ENCODE measurements around the gene OR2V2.
"Not testable (repeated sequence)": the region's sequence is repeated elsewhere in the genome, so short reads cannot be mapped to it uniquely, and the experiment has no call there.

The OR2V2 gene

DNA sequence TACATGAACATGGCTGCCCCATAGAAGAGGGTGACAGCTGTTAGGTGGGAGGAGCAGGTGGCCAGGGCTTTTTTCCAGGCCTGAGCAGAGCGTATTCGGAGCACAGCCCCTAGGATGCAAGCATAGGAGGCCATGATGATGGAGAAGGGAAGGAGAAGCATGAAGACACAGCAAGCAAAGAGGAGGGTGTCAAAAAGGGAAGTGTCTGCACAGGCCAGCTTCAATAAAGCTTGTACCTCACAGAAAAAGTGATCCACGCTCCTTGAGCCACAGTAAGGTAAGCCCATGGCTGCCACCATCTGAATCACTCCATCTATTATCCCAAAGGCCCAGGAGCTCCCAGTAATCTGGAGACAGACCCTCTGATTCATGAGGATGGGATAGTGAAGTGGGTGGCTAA, 22.9 kb upstream of the OR2V2 start:
- no peak overlapping the region for H3K4me3 ChIP-seq (ENCODE audit: insufficient read length, low read depth)
- no peaks in the 10 kb centered on the region for H3K4me1 ChIP-seq (ENCODE audit: insufficient read depth, insufficient read length)
- no peaks in the 10 kb centered on the region for H3K27me3 ChIP-seq (ENCODE audit: insufficient read depth, insufficient read length)
- H3K36me3 ChIP-seq (ENCODE audit: insufficient read depth, insufficient read length, low read length): no peaks in the 10 kb centered on the region
- H3K9ac ChIP-seq (ENCODE audit: insufficient read length, low read depth): no peak overlapping the region
- H3K9me3 ChIP-seq (ENCODE audit: insufficient read depth, low read length): no peaks in the 10 kb centered on the region
- TF ChIP-seq SUZ12 (IDR thresholded peaks at IDR 0.05; ENCODE audit: extremely low read depth, insufficient read depth, insufficient read length): no peak
- DNase-seq (ENCODE audit: low read depth, low spot score): no peak

GRCh38 chr5:181126841-181127240, 20.5 kb upstream of the OR2V2 start:
- Histone ChIP-seq H3K9ac (ENCODE audit: insufficient read length, low read depth) (no peak overlapping the region), H3K4me3 (ENCODE audit: insufficient read length, low read depth) (no peak overlapping the region), H3K9me3 (ENCODE audit: insufficient read depth, low read length) (no peaks in the 10 kb centered on the region), H3K4me1 (ENCODE audit: insufficient read depth, insufficient read length) (no peaks in the 10 kb centered on the region), H3K36me3 (ENCODE audit: insufficient read depth, insufficient read length, low read length) (no peaks in the 10 kb centered on the region), H3K27me3 (ENCODE audit: insufficient read depth, insufficient read length) (no peaks in the 10 kb centered on the region)
- TF ChIP-seq YY1 (IDR thresholded peaks at IDR 0.05; ENCODE audit: insufficient read depth, insufficient read length) (no peak), ZNF274 (IDR thresholded peaks at IDR 0.05; ENCODE audit: low read depth, low read length) (no peak), SUZ12 (IDR thresholded peaks at IDR 0.05; ENCODE audit: extremely low read depth, insufficient read depth, insufficient read length) (no peak)
- no peak for DNase-seq (ENCODE audit: low read depth, low spot score)

GRCh38 chr5:181127456-181127855, 19.9 kb upstream of the OR2V2 start:
- H3K4me3 ChIP-seq (ENCODE audit: insufficient read length, low read depth): no peak overlapping the region
- no peak overlapping the region for H3K9ac ChIP-seq (ENCODE audit: insufficient read length, low read depth)
- no peaks in the 10 kb centered on the region for H3K4me1 ChIP-seq (ENCODE audit: insufficient read depth, insufficient read length)
- no peaks in the 10 kb centered on the region for H3K36me3 ChIP-seq (ENCODE audit: insufficient read depth, insufficient read length, low read length)
- no peaks in the 10 kb centered on the region for H3K9me3 ChIP-seq (ENCODE audit: insufficient read depth, low read length)
- no peak for TF ChIP-seq SUZ12 (IDR thresholded peaks at IDR 0.05; ENCODE audit: extremely low read depth, insufficient read depth, insufficient read length)
- no peak for TF ChIP-seq YY1 (IDR thresholded peaks at IDR 0.05; ENCODE audit: insufficient read depth, insufficient read length)
- TF ChIP-seq ZNF274 (IDR thresholded peaks at IDR 0.05; ENCODE audit: low read depth, low read length): no peak
- no peak for DNase-seq (ENCODE audit: low read depth, low spot score)
- no peaks in the 10 kb centered on the region for H3K27me3 ChIP-seq (ENCODE audit: insufficient read depth, insufficient read length)

DNA sequence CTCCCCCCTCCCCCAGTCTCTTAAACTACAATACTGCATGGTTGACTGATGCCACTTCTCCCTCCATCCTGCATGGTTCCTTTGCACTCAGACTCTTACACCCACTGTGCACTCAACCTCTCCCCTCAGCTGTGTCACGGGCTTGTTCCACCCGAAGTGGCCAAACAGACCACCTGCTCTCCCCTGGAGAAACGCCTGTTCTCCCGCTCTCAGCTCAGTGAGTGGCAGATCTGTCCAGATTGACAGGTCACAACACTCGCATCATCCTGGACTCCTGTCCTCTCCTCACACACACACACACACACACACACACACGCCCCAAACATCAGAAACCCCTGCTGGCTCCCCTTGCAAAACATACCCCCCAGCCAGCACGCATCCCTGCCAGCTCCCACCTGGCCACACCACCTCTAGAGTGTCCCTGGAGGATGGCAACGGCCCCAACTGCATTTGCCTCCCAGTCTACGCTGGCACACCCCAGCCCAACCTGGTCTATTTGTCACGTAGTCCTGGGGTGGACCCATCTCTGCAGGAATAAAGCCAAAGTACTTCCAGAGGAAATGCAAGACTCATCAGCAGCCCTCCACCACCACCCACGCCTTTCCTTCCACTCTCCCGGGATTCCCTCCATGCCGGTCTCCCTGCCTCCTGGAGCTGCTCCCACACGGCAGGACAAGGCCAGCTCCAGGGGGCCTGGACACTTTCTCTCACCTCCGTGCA, 19.3 kb upstream of the OR2V2 start:
- H3K9me3 ChIP-seq (ENCODE audit: insufficient read depth, low read length): no peaks in the 10 kb centered on the region
- no peak overlapping the region for H3K9ac ChIP-seq (ENCODE audit: insufficient read length, low read depth)
- H3K27me3 ChIP-seq (ENCODE audit: insufficient read depth, insufficient read length): no peaks in the 10 kb centered on the region
- DNase-seq (ENCODE audit: low read depth, low spot score): no peak
- no peak overlapping the region for H3K4me3 ChIP-seq (ENCODE audit: insufficient read length, low read depth)
- H3K4me1 ChIP-seq (ENCODE audit: insufficient read depth, insufficient read length): no peaks in the 10 kb centered on the region
- TF ChIP-seq YY1 (IDR thresholded peaks at IDR 0.05; ENCODE audit: insufficient read depth, insufficient read length) (no peak), ZNF274 (IDR thresholded peaks at IDR 0.05; ENCODE audit: low read depth, low read length) (no peak), SUZ12 (IDR thresholded peaks at IDR 0.05; ENCODE audit: extremely low read depth, insufficient read depth, insufficient read length) (no peak)
- no peaks in the 10 kb centered on the region for H3K36me3 ChIP-seq (ENCODE audit: insufficient read depth, insufficient read length, low read length)

DNA sequence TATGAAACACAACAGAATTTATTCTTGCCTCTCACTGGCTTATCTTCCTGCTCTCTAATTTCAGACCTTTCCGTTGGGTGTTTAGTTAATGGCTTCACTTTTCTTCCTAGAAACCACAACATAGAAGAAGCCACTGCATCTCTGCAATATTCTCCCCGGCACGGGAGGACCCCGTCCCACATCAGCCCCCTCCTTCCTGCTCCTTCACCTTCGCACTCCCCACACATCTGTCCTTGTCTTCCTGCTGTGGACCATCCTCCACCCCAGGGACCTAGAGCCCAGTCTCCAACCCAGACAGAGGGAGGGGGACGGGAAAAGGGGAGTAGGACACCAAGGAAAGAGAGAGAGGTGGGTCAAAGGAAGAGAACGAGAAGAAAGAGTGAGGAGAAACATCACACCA, 17.8 kb upstream of the OR2V2 start:
- Histone ChIP-seq H3K9me3 (ENCODE audit: insufficient read depth, low read length) (no peaks in the 10 kb centered on the region), H3K36me3 (ENCODE audit: insufficient read depth, insufficient read length, low read length) (no peaks in the 10 kb centered on the region), H3K27me3 (ENCODE audit: insufficient read depth, insufficient read length) (no peaks in the 10 kb centered on the region), H3K4me3 (ENCODE audit: insufficient read length, low read depth) (no peak overlapping the region), H3K4me1 (ENCODE audit: insufficient read depth, insufficient read length) (no peaks in the 10 kb centered on the region), H3K9ac (ENCODE audit: insufficient read length, low read depth) (no peak overlapping the region)
- DNase-seq (ENCODE audit: low read depth, low spot score): no peak
- TF ChIP-seq ZNF274 (IDR thresholded peaks at IDR 0.05; ENCODE audit: low read depth, low read length): no peak
- TF ChIP-seq SUZ12 (IDR thresholded peaks at IDR 0.05; ENCODE audit: extremely low read depth, insufficient read depth, insufficient read length): no peak
- no peak for TF ChIP-seq YY1 (IDR thresholded peaks at IDR 0.05; ENCODE audit: insufficient read depth, insufficient read length)

GRCh38 chr5:181130081-181130480, 17.3 kb upstream of the OR2V2 start:
- not testable (repeated sequence) for H3K27me3 ChIP-seq (ENCODE audit: insufficient read depth, insufficient read length); H3K9me3 ChIP-seq (ENCODE audit: insufficient read depth, low read length)

DNA sequence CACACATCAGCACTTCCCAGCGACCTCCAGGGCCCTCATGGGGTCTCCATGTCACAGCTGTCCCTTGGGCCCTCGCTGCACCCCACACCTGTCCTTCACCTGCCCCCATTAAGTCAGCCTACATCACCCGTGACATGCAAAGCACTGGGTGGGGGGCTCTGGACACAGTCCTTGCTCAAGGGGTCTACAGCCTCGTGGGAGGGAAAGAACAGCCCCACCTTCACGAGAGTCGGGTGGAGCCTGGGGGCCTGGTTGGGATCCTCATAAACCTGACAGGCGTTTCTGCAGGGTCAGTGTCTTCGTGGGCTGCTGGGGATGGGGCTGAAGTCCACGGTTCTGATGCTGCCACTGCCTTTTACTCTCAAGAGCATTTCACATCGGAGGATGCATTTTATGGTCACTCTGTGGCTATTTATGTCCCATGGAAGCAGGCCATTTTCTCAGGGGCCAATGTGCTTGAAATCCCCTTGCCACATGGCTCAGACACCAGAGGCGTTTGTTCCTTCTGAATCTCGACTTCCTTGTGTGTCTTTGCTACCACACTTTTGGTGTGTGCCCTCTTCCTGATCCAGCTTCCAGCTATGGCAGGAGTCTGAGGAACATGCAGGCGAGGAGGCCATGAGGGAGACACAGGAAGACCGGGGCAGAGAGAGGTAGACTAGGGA, 16.4 kb upstream of the OR2V2 start, which contains the start of gene OR2V1:
Gene OR2V1 (minus strand): TSS at position 338 of the 665 bp plus-strand sequence. CDS start 5,865 bp downstream, outside the sequence.
- no peaks in the 10 kb centered on the region for H3K36me3 ChIP-seq (ENCODE audit: insufficient read depth, insufficient read length, low read length)
- no peak for DNase-seq (ENCODE audit: low read depth, low spot score)
- H3K9ac ChIP-seq (ENCODE audit: insufficient read length, low read depth): no peak within 1 kb of the TSS
- H3K4me1 ChIP-seq (ENCODE audit: insufficient read depth, insufficient read length): no peaks in the 10 kb centered on the region
- H3K4me3 ChIP-seq (ENCODE audit: insufficient read length, low read depth): no peak within 1 kb of the TSS
- no peaks in the 10 kb centered on the region for H3K9me3 ChIP-seq (ENCODE audit: insufficient read depth, low read length)
- no peaks in the 10 kb centered on the region for H3K27me3 ChIP-seq (ENCODE audit: insufficient read depth, insufficient read length)
- TF ChIP-seq YY1 (IDR thresholded peaks at IDR 0.05; ENCODE audit: insufficient read depth, insufficient read length) (no peak), SUZ12 (IDR thresholded peaks at IDR 0.05; ENCODE audit: extremely low read depth, insufficient read depth, insufficient read length) (no peak)

More at GRCh38 chr5:181130081-181130480, 17.3 kb upstream of the OR2V2 start:
- not testable (repeated sequence) for DNase-seq (ENCODE audit: low read depth, low spot score); H3K4me3 ChIP-seq (ENCODE audit: insufficient read length, low read depth); H3K36me3 ChIP-seq (ENCODE audit: insufficient read depth, insufficient read length, low read length); H3K4me1 ChIP-seq (ENCODE audit: insufficient read depth, insufficient read length); H3K9ac ChIP-seq (ENCODE audit: insufficient read length, low read depth)
